GM19452 (cell line): ENCODE measurements around the gene ATP6V0A1.
"Not testable (repeated sequence)": the region's sequence is repeated elsewhere in the genome, so short reads cannot be mapped to it uniquely, and the experiment has no call there.

Experiments
- ATAC-seq: cut with Tn5 transposase; IDR thresholded peaks from one replicate; pipeline ENCODE4 v1.9.1; 2021; ENCODE audit not compliant: unreplicated experiment

ATP6V0A1 gene

DNA sequence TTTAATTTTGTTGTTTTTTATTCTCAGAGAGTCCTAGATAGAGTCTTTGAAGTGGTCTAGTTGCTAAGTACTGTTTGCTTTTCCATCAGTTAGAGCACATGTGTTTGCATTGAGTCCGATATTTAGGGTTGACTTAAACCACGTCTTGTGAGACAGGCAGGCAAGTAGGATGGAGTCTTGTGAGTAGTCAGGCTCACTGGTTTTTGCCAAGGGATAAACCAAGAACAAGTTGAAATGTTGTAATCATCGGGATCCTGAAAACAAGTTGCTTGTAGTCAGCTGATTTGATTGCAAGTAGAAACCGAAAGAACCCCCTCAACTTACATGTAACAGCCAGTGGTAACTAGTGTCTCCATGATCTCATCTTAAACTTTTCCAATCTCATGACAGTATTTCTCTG lies 17.2 kb downstream of the ATP6V0A1 start:
- ATAC-seq, result no peak

DNA sequence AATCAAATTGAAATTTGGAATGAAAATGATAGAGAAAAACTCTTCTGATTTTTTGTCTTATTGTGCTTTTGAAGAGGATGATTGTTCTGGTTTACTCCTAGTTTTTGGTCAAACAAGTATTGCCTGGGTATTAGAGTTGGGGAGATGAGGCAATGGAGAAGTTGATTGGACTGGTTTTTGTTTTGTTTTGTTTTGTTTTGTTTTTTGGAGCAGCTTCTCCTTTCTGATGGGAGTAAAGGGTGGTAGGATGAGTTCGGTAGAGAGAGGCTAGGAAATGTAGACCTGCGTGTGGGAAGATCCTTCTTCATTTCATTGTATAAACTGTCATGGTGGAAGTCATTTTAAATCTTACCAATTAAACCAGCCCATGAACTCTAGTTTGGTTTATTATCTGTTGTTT lies 17.7 kb downstream of the ATP6V0A1 start:
- ATAC-seq, result no peak

DNA sequence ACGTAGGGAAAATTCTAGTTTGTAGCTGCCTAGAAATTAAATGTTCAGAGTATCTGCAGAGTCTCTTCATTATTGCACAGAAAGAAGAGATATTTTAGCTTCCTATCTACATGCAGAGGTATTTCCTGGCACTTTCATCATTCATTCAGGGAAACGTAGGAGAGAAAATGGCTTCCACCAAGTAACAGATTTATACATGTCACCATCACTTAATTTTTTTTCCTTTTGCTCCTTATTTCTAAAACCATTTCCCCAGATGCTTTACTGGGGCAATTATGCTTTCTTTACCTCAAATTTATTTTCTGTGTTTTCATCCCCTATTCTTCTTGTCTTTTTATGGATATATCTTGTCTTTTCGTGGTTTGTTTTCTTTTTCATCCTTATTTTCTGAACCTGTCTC lies 18.5 kb downstream of the ATP6V0A1 start:
- no peak for ATAC-seq

DNA sequence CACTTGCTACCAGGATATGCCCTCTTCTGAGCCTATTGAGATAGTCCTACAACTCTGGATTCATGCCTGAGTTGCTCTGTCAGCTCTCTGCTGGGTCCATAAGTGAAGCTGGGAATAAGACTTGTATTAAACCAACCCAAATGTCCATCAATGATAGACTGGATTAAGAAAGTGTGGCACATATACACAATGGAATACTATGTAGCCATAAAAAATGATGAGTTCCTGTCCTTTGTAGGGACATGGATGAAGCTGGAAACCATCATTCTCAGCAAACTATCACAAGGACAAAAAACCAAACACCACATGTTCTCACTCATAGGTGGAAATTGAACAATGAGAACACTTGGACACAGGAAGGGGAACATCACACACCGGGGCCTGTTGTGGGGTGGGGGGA lies 19.1 kb downstream of the ATP6V0A1 start:
- ATAC-seq, result not testable (repeated sequence)

DNA sequence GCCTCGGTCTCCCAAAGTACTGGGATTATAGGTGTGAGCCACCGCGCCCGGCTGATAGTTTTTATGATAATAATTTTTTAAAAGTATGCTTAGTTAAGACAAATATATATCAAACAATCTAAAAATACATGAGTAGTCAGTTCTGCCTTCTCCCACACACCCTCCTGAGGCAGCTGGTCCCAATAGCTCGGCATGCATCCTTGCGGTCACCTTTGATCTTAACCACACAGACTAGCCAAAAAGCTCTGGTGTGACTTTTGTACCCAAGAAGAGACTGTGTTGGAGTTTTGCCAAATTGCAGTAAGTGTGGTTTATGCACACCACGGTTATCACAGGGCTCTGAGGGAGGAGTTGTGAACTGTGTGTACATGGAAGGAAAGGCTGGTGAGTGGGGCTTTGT lies 25.6 kb downstream of the ATP6V0A1 start:
- no peak for ATAC-seq

DNA sequence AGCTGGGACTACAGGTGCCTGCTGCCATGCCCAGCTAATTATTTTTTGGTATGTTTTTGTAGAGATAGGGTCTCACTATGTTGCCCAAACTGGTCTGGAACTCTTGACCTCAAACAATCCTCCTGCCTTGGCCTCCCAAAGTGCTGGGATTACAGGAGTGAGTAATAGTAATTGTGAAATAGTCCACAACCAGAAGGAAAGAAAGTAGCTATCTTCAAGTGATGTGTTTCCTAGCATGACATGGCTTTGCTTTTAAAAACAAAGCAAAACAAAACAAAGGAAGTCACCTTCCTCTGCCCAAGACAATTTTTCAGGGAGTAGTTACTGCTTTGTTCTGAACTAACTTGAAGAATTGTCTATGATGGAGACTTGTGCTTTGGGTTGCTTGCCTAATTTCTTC lies 27.0 kb downstream of the ATP6V0A1 start:
- ATAC-seq, result no peak

DNA sequence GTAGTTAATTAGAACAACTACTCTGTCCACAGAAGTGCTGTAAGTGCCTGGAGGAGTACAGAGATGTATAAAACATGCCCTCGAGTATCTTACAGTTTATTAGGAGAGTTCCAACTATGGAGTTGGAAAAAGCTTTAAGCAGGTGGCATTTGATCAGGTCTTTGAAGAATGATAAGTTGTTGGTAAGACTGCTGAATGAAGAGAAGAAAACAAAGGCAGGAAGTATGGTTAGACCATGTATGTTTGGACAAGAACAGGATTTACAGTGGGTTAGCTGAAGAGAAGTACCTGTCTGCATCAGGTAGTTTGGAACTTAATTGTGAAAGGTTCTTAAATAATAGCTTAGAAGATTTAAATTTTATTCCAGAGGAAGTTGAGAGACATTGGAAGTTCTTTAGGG lies 29.4 kb downstream of the ATP6V0A1 start:
- no peak for ATAC-seq

DNA sequence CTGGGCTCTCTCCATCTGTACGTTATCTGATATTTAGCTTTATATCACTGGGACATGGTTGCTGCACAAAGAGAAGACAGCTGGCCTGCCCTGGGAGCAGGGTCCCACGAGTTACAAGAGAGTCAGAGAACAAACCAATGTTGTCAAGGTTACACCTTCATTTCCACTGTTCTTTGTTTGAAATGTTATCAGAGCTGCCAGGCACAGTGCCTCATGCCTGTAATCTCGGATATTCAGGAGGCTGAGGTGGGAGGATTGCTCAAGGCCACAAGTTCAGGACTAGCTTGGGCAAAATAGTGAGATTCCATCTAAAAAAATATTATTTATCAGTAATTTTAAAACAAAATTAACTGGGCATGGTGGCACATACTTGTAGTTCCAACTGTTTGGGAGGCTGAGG lies 34.6 kb downstream of the ATP6V0A1 start:
- ATAC-seq, result no peak

DNA sequence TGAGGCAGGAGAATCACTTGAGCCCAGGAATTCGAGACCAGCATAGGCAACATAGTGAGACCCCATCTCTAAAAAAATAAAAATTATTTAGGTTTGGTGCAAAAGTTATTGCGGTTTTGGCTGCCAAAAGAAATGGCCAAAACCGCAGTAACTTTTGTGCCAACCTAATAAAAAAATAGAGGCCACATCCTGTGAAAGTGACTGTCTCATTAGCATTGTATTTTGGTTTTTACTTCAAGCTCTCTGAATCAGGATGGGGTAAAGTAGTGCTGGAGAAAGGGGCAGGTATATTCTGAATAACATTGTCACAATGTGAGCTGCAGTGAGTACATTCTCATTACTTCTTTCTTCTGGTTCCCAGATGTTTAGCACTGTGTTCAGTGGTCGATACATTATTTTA lies 36.0 kb downstream of the ATP6V0A1 start:
- ATAC-seq, result no peak

DNA sequence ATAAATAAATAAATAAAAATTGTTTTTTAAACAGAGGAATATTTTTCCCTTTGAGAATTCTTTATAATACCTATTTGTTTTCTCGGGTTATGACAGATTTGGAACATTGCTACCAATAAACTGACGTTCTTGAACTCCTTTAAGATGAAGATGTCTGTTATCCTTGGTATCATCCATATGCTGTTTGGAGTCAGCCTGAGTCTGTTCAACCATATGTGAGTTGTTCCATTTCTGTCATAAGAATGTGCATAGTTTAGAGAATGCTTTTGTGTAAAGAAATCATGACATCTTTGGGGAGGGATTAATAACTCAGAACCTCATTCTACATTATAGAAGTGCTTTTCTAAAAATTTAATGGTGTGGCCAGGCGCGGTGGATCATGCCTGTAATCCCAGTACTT lies 40.1 kb downstream of the ATP6V0A1 start:
- no peak for ATAC-seq

DNA sequence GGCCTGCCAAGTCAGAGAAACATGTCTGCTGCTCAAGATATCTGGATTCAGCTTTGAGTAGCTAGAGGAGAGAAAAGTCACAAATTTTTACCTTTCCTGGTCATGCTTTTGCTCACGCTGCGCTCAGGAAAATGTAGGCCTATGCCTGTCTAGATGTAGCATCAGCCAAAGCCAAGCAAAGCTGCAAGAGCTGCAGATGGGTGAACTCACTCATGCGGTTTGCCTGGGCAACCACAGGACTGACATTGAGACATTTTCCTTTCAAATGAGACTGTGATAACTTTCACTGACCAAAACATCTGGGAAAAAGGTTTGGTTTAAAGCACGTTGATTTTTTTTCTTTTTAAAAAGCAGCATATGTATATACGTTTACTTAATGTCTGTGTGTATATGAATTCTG lies 43.4 kb downstream of the ATP6V0A1 start:
- no peak for ATAC-seq

DNA sequence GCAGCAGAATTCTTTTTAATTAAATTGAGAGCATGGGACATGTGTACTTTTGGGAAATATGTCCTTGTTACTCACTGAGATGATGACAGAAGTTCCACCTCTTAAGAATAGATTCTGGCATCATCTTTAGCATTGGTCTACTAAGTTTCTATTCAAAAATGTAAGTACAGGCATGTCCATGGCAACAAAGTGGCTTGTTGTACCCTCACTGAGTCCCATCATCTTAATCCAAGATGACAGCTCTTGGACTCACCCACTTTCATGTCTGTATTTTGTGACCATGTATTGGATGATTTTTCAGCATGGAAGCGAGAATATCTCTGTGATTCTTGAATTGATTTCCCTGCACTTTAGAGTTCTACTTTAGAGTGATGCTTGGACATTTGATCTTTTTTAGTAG lies 44.2 kb downstream of the ATP6V0A1 start:
- no peak for ATAC-seq

DNA sequence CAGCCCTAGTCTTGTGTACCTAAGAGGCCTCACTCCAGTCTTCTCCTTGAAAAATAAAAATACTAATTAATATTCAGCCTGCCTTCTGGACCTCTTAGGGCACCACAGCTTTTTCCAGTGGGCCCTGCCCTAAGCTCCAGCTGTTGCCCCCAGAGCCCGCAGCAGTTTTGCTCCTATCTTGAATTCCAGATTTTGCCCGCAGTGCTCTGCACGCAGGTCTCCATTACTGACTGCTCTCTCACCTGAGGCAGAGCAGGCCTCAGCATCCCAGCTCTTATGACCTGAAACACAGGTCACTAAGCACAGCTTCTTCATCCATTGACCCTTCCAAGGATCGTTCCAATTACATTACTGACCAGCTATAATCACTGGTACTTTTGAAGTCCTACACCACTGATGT lies 49.0 kb downstream of the ATP6V0A1 start:
- no peak for ATAC-seq

DNA sequence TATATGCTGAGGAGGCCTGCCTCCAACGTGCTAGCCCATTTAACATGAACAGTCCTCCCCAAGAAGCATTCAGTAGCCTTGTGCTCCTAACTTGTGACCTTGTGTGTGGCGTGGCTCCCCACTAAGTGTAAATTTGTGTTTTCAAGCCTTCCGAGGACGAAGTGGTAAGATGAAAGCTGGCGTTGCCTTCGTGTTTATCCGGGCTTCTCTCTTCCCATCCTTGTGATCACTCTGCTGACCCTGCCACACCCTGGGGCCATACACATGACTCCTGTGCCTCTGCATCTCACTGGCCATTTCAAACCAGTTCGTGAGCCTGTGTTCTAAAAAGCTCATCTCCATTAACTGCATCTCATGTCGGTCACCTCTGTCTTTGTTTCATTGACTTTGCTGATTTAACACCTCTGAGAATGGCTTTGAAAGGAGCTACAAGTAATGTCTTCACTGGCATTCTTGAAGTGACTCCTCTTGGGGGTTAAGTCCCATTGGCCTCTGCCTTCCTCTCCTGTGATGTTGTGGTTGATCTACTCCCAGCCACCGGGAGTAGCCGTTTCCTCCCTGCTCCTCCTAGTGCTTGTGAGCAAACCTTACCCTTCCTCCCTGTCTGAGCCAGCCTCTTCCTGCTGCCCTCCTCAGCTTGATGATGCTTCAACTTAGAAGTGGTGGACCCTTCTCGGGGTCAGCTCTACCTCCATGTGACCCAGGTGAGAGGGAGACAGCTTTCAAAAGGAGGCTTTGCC lies 49.9 kb downstream of the ATP6V0A1 start:
- ATAC-seq, result no peak

DNA sequence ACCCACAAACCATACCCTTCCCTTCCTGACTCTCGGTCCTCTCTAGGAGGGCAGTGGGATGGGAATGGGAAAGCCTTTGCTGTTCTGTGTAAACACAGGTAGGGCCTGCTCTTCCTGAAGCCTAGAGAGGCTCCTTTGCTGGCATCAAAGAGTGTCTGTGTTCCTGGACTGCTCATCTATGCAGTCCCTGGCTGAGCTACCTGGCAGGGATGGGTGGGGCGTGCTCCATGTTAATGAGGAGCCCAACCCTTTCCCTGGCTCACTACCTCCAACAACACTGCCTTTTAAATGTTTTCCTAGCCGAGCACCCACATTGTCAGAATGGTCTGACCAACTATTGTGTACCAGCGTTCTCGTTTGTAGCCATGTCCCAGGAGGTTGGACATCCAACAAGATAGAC lies 50.7 kb downstream of the ATP6V0A1 start:
- no peak for ATAC-seq

DNA sequence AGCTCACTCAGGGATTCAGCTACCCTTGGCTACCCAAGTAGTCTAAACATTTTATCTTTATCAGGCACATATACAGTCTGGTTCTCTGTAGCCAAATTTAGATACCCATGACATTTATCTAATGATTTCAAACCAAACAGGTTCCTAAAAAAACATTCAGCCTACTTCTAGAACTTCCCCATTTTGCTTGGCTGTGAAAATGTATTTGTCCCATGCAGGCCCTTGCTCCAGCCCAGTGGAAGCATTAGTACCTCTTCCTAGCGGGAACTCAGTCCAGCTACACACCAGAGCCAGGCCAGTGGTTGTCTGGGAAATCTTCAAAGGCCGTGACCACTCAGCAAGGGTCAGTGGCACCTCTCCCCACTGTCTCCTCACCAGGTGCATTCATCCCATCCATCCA lies 51.2 kb downstream of the ATP6V0A1 start:
- ATAC-seq, result no peak

DNA sequence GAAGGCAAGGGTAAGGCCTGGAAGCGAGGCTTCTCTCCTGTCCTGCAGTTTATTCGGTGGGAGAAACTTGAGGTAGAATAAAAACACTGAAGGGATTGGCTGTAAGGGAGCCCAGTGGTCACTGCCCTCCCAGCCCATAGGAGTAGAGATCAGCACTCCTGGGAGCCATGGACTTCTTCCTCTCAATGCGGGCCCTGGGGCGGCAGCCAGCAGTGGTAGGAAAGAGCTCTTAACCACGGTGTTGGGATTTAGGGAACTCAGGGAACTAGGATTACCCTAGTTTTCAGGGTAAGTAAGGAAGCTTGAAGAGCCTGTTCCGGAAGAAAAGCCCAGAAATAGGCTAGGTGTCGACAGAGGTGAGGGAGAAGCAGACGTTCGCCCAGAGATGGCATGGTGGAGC lies 53.6 kb downstream of the ATP6V0A1 start:
- ATAC-seq, result no peak

DNA sequence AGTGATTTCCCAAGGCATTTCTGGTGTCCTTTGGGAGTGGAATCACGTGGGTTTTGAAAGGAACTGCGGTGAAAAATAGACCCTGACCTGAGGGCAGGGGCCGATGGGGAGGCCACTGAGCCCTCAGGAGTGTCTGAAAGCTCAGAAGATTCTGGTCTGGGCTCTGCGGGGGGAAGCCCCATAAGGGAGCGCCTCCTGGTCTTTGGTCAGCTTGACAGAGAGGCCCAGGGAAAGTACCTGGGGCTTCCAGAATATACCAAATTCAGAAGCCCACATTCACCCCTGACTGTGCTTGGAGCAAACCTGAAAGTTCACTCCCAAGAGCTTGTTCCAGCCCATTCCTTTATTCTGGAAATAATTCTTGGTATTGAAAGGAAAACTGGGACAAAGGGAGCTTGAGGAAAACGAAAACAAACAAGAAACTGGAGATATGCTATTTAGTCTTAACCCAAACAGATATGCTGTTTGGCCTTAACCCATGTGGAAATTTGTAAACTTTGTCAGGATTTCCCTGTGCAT lies 54.1 kb downstream of the ATP6V0A1 start:
- no peak for ATAC-seq

DNA sequence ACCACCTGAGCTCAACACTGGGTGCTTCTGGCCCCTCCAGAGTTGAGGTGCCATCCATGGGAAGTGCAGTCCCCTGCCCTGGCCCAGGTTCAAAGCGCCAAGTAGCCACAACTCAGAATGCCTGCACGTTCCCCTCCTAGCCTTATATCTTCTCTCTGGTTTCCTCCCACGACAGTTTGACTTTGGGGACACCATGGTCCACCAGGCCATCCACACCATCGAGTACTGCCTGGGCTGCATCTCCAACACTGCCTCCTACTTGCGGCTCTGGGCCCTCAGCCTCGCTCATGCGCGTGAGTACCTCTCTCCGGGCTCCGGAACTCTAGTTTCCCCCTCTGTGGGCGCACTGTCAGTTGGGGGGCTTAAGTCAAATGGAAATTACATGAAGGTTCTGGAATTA lies 55.0 kb downstream of the ATP6V0A1 start:
- no peak for ATAC-seq

DNA sequence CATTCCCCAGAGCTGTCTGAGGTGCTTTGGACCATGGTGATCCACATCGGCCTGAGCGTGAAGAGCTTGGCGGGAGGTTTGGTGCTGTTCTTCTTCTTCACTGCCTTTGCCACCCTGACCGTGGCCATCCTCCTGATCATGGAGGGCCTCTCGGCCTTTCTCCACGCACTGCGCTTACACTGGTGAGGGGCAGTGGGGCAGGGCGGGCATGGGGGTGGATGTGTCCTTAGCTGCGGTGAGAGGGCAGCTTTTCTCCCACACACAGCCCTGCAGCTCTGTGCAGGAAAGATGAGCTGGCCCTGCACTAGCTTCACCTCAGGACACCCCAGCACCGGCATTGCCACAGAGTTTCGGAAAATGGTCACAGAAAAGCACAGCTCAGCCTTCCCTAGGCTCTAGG lies 55.6 kb downstream of the ATP6V0A1 start:
- ATAC-seq, result no peak

DNA sequence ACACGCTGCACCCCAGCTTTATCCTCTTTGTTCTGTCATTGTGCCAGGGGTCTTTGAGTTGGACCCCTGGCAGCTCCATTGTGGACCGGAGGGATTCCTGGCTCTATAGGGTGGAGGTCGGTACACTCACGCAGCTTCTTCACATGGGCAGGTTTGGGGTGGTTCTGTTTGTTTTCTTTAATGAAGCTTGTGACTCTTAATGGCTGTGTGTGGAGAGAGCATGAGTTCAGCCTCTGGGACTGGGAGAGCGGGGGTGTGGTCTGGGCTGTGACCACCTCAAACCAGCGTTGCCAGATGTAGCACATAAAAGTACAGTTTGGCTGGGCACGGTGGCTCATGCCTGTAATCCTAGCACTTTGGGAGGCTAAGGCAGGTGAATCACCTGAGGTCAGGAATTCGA lies 56.2 kb downstream of the ATP6V0A1 start:
- ATAC-seq, result no peak

DNA sequence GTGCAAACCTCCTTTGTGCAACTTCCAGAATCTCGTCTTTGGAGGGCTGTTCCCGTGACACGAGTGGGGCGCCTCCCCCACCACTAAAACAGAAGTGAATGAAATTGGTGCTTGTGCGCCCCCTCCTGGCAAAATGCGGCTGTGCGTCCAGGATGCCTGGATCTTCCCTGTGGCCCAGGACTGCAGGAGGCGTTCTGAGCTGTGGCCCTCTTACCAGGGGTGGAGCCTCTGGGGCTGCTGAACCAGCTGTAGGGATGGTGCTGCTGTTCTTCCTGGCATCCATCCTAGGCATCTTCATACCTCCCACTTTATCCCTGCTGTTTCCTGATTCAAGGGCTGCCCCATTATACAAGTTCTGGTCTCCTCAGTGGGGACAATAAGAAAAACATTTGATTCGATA lies 58.8 kb downstream of the ATP6V0A1 start:
- ATAC-seq, result no peak

DNA sequence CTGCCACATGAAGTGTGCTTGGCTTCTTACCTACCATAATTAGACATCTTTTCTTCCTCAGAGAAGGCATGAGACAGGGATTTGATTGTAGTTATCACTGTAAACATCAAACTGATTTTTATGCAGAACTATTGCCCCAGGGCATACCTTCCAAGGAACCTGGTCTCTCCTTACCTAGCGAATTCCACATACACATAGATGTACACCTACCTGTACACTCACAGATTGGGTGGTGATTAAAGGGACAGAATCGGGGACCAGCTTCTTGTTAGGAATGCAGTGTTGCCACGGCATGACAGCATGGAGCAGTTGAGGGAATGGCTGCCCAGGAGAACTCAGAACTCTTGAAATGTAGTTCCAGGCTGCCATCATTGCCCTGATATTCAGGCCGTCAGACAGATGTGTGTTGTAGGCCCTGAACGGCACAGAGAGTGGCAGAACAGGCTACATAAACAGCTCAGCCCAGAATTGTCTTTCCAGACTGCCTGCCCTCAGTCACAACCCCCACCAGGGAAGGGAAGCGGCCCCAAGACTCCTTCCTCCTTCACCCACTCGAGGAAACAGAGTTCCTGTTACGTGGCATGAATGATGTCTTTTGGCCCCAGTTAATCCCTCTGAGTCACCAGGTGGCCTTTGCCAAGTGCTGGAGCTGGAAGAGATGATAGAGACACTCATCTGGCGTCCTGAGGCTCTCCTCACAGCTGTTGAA lies 59.5 kb downstream of the ATP6V0A1 start:
- no peak for ATAC-seq
